Dedifferentiated amniotic fluid mesenchymal stem cell (primary cell): ENCODE measurements around the gene OR12D2.
"Not testable (repeated sequence)": the region's sequence is repeated elsewhere in the genome, so short reads cannot be mapped to it uniquely, and the experiment has no call there.

Experiments
- DNase-seq: peaks from one replicate; pipeline ENCODE4 v3.0.0-alpha.2; 2016; ENCODE audit errors: extremely low spot score

OR12D2 gene

GRCh38 chr6:29395331-29395730 is at the start of gene OR12D2:
Gene OR12D2 (plus strand): TSS chr6:29395631. CDS start chr6:29396700, 1,069 bp downstream.
- no peak for DNase-seq

GRCh38 chr6:29349348-29349747 is 46.1 kb upstream of the OR12D2 start:
- DNase-seq, result not testable (repeated sequence)

- no peak for DNase-seq
Measured at GRCh38 chr6:29354980-29355379, 40.5 kb upstream of the OR12D2 start.

GRCh38 chr6:29355603-29356002 is 39.8 kb upstream of the OR12D2 start:
- no peak for DNase-seq

- DNase-seq, result no peak
Measured at GRCh38 chr6:29368765-29369164, 26.7 kb upstream of the OR12D2 start, which contains the start of gene OR5V1. Gene OR5V1 (minus strand): TSS chr6:29368865. CDS start chr6:29356195, 12,670 bp downstream.

- DNase-seq, result no peak
Measured at GRCh38 chr6:29375191-29375590, 20.2 kb upstream of the OR12D2 start, which contains the start of gene OR12D3. Gene OR12D3 (minus strand): TSS chr6:29375291. CDS start chr6:29375287, 4 bp downstream.

- DNase-seq, result no peak
Measured at GRCh38 chr6:29376003-29376402, 19.4 kb upstream of the OR12D2 start.

- DNase-seq, result no peak
Measured at GRCh38 chr6:29388533-29388932, 6.9 kb upstream of the OR12D2 start.

- DNase-seq, result no peak
Measured at GRCh38 chr6:29399525-29399924, 4.1 kb downstream of the OR12D2 start.

GRCh38 chr6:29403801-29404200 is 8.4 kb downstream of the OR12D2 start:
- no peak for DNase-seq

- DNase-seq, result no peak
Measured at GRCh38 chr6:29414588-29414987, 19.2 kb downstream of the OR12D2 start, which contains the start of gene OR12D1. Gene OR12D1 (plus strand): TSS chr6:29414928.

GRCh38 chr6:29419516-29419915 is 24.1 kb downstream of the OR12D2 start:
- peak; percentile 28 for DNase-seq

- DNase-seq, result no peak
Measured at GRCh38 chr6:29424168-29424567, 28.7 kb downstream of the OR12D2 start.

- no peak for DNase-seq
Measured at GRCh38 chr6:29424575-29424974, 29.1 kb downstream of the OR12D2 start.

GRCh38 chr6:29425075-29425474 is 29.6 kb downstream of the OR12D2 start:
- no peak for DNase-seq

GRCh38 chr6:29426654-29427053 is 31.2 kb downstream of the OR12D2 start:
- DNase-seq, result no peak

GRCh38 chr6:29436730-29437129 is 41.3 kb downstream of the OR12D2 start:
- not testable (repeated sequence) for DNase-seq

GRCh38 chr6:29439006-29439405 is 43.6 kb downstream of the OR12D2 start, which contains the start of gene OR10C1:
Gene OR10C1 (plus strand): TSS chr6:29439306. CDS start chr6:29440016, 710 bp downstream.
- DNase-seq, result no peak

GRCh38 chr6:29442719-29443118 is 47.3 kb downstream of the OR12D2 start:
- DNase-seq, result no peak

- not testable (repeated sequence) for DNase-seq
Measured at GRCh38 chr6:29444031-29444430, 48.6 kb downstream of the OR12D2 start.
